K562 (cell line): ENCODE data around the gene C19orf47.
A peak's percentile ranks its signal among the peaks of the same experiment; 100 is the strongest.

ENCODE experiments used
- ATF1 ChIP-seq, 2 experiments: fragments of 450-650 bp in 1 of 2; IDR thresholded peaks; 2 replicates each; pipeline ENCODE4 v1.6.1; 2016; ENCODE audit warnings: missing compliant biosample characterization in 1 of 2, missing genetic modification characterization in 1 of 2
- BRCA1 ChIP-seq, 2 experiments: fragments of 450-650 bp in 1 of 2; sonication (generic) in 1 of 2; formaldehyde crosslinking in 1 of 2; IDR thresholded peaks; 2 replicates each; pipeline versions ENCODE4 v1.5.0 to v1.6.1; 2017 to 2020; ENCODE audit warnings: mild to moderate bottlenecking in 1 of 2, missing genetic modification reagents in 1 of 2
- CHD4 ChIP-seq: fragments of 200-600 bp; sonication (generic); IDR thresholded peaks from 3 replicates; pipeline ENCODE4 v1.6.1; 2012; ENCODE audit warnings: low read depth, mild to moderate bottlenecking, mixed read lengths, low read length, inconsistent platforms; ENCODE audit not compliant: insufficient read depth, insufficient replicate concordance, poor library complexity, severe bottlenecking
- GABPA ChIP-seq: fragments of 200-800 bp; sonication (Bioruptor generic); conservative IDR thresholded peaks from 2 replicates; pipeline ENCODE4 v1.6.1; 2016; ENCODE audit warnings: low read depth, missing genetic modification characterization, missing compliant biosample characterization
- HDAC2 ChIP-seq: fragments of 450-650 bp; IDR thresholded peaks from 2 replicates; pipeline ENCODE4 v1.6.1; 2016; ENCODE audit warnings: mild to moderate bottlenecking
- RAD21 ChIP-seq, 2 experiments: fragments of 250-450 bp in 1 of 2; fragments of 450-650 bp in 1 of 2; sonication (Bioruptor Pico) in 1 of 2; formaldehyde crosslinking in 1 of 2; IDR thresholded peaks in 1 of 2; conservative IDR thresholded peaks in 1 of 2; 2 replicates each; pipeline versions ENCODE4 v1.4.0 to v1.8.0; 2020 to 2022; ENCODE audit warnings: mild to moderate bottlenecking in 2 of 2, moderate library complexity in 1 of 2
- RFX7 ChIP-seq: fragments of 250-450 bp; sonication (Bioruptor Pico); IDR thresholded peaks from 2 replicates; pipeline ENCODE4 v1.5.1; 2021; ENCODE audit warnings: mild to moderate bottlenecking
- SP2 ChIP-seq: IDR thresholded peaks from 2 replicates; pipeline ENCODE4 v1.6.1; 2011; ENCODE audit warnings: mild to moderate bottlenecking, low read depth, low read length, moderate library complexity; ENCODE audit not compliant: poor library complexity, severe bottlenecking; ENCODE audit errors: extremely low read depth
- SRF ChIP-seq, 2 experiments: fragments of 250-450, 450-650 bp in 1 of 2; sonication (Bioruptor Pico) in 1 of 2; sonication (generic) in 1 of 2; formaldehyde crosslinking; IDR thresholded peaks; 2 replicates each; pipeline versions ENCODE4 v1.5.0 to v1.5.1; 2020 to 2022; ENCODE audit warnings: mild to moderate bottlenecking in 1 of 2, missing genetic modification reagents in 1 of 2
- WHSC1 ChIP-seq: IDR thresholded peaks from one replicate; pipeline ENCODE4 v1.6.1; 2012; ENCODE audit warnings: low read length, control low read depth, inconsistent platforms
- ZNF146 ChIP-seq: IDR thresholded peaks from one replicate; pipeline ENCODE4 v1.6.1; 2018; ENCODE audit warnings: missing compliant biosample characterization; ENCODE audit not compliant: unreplicated experiment
- TF ChIP-seq, protein P1 (sequence below): IDR thresholded peaks from 2 replicates; pipeline ENCODE4 v1.6.1; 2012; ENCODE audit warnings: low read depth, low read length, improper control_type of control experiment, borderline replicate concordance

DNA sequence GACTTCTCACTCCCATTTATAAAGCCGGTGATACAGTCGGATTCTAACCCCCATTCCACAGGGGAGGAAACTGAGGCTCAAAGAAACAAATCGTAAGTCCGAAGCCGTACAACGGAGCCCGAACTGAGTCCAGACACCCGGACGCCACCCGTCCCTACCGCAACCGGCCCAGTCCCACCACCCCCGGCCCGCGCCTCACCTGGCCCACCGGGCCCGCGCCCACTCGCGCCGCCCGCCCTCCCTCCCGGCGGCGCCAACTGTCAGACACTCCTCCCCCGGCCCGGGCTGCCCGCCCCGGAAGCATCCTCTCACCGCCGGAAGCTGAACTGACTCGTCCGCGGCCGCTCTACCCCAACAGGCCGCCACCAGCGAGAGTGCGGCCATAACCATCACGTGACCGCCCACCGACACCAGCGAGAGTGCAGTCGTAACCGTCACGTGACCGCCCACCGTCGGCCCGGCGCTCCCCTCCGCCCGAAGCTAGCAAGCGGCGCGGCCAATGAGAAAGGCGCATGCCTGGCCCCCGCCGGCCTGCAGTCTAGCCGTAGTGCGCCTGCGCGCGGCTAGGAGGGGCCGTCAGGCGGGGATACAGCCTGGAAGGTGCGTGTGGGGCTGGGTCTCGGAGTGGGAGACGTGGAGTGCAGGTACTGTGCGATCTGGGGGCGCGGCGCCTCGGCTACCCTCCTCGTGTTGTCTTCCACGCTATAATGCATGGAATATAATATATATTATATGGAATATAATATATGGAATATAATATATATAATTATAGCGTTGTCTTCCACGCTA is at the start of gene C19orf47, which contains the start of gene PLD3:
- TF ChIP-seq SRF (CRISPR knock-in tag; IDR thresholded peaks at IDR 0.05) = peak in 1 of 2 experiments; percentile 65; a peak in 2 of 4 replicates
- TF ChIP-seq ATF1 (CRISPR knock-in tag; IDR thresholded peaks at IDR 0.05) = 0 out of 2 replicates have a peak, but pooled peaks have one; percentile 51
- TF ChIP-seq ATF1 (tag; IDR thresholded peaks at IDR 0.05) = peak; percentile 84
- peak; percentile 84 for TF ChIP-seq SP2
- peak; percentile 98 for TF ChIP-seq GABPA
- 0 out of 2 replicates have a peak, but pooled peaks have one; percentile 67 for TF ChIP-seq HDAC2
- no peak for TF ChIP-seq RAD21 (CRISPR knock-in tag; conservative IDR thresholded peaks at IDR 0.05 in 1 of 2, IDR thresholded peaks at IDR 0.05 in 1 of 2)
- peak; percentile 83 for TF ChIP-seq CHD4
- TF ChIP-seq RFX7 (CRISPR knock-in tag) = no peak
- TF ChIP-seq, protein P1, sequence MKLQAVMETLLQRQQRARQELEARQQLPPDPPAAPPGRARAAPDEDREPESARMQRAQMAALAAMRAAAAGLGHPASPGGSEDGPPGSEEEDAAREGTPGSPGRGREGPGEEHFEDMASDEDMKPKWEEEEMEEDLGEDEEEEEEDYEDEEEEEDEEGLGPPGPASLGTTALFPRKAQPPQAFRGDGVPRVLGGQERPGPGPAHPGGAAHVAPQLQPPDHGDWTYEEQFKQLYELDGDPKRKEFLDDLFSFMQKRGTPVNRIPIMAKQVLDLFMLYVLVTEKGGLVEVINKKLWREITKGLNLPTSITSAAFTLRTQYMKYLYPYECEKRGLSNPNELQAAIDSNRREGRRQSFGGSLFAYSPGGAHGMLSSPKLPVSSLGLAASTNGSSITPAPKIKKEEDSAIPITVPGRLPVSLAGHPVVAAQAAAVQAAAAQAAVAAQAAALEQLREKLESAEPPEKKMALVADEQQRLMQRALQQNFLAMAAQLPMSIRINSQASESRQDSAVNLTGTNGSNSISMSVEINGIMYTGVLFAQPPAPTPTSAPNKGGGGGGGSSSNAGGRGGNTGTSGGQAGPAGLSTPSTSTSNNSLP = no peak
- no peak for TF ChIP-seq ZNF146
- TF ChIP-seq BRCA1 (IDR thresholded peaks at IDR 0.05) = no peak
- TF ChIP-seq BRCA1 (CRISPR knock-in tag; IDR thresholded peaks at IDR 0.05) = no peak
- TF ChIP-seq WHSC1 = no peak
